Eye (tissue), 1 donor: ENCODE data around the gene ARHGAP5.
"Not testable (repeated sequence)": the region's sequence is repeated elsewhere in the genome, so short reads cannot be mapped to it uniquely, and the experiment has no call there.

Source experiments
- DNase-seq: peaks from one replicate; pipeline ENCODE4 v3.0.0-alpha.2; 2015

The ARHGAP5 gene

GRCh38 chr14:32110548-32110896 lies 33.4 kb downstream of the ARHGAP5 start:
- no peak for DNase-seq

DNA sequence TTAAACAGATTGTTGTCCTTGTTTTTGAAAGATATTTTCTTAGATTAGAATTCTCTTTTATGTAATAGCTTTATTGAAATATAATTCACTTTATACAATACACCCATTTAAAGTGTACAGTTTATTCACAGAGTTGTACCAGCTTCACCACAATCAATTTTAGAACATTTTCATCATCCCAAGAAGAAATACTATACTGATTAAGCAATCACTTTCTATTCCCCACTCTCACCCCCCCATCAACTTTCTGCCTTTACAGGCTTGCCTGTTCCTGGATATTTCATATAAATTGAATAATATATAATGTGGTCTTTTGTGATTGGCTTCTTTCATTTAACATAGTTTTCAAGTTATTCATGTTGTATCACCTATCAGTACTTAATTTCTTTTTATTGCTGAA lies 44.4 kb downstream of the ARHGAP5 start:
- DNase-seq: no peak

DNA sequence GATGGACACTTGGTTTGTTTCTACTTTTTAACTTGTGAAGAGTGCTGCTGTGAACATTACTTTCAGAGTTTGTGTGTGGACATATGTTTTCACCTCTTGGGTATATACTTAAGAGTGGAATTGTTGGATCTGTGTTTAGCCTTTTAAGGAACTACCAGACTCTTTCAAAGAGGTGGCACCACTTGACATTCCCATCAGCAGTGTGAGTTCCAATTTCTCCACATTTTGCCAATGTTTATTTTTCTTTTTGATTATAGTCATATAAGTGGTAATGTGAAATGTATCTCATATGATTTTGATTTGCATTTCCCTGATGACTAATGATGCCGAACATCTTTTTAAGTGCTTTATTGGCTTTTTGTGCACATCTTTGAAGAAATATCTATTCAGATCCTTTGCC lies 44.8 kb downstream of the ARHGAP5 start:
- DNase-seq: no peak

- not testable (repeated sequence) for DNase-seq
Measured at GRCh38 chr14:32126899-32127730, 50.0 kb downstream of the ARHGAP5 start.

DNA sequence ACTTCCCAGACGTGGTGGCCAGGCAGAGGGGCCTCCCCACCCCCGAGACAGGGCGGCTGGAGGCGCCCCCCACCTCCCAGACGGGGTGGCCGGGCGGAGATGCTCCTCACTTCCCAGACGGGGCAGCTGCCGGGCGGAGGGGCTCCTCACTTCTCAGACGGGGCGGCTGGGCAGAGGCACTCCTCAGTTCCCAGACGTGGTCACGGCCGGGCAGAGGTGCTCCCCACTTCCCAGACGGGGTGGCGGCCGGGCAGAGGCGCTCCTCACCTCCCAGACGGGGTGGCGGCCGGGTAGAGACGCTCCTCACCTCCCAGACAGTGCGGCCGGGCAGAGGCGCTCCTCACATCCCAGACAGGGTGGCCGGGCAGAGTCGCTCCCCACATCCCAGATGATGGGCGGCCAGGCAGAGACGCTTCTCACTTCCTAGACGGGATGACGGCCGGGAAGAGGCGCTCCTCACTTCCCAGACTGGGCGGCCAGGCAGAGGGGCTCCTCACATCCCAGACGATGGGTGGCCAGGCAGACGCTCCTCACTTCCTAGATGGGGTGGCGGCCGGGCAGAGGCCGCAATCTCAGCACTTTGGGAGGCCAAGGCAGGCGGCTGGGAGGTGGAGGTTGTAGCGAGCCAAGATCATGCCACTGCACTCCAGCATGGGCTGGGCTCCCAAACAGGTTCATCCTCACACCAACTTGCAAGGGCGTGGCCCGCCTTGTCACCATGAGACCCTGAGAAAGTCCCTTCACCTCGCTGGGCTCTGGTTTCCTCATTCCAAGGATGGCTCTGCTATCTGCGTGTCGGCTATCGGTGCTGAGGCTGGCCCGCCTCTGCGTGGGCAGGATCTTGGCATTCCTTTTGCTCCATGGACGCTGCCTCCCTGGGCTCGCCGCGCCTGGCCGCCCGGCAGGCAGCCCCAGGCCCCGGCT lies 50.9 kb downstream of the ARHGAP5 start:
- not testable (repeated sequence) for DNase-seq

DNA sequence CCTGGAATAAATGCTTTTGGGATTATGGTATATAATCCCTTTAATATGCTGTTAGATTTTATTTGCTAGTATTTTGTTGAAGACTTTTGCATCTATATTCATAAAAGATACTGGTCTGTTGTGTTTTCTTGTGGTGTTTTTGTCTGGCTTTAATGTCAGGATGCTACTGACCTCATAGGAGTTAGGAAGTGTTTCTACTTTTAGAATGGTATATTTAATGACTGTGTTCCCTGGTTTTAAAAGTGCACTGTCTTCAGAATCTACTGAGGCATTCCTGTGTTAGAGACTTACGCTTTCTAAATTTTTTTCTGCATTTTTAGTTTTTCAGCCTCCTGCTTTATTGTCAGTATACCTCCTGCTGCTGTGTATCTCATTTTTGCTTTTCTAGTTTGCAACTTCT lies 51.6 kb downstream of the ARHGAP5 start:
- no peak for DNase-seq

GRCh38 chr14:32129124-32129523 lies 52.0 kb downstream of the ARHGAP5 start:
- no peak for DNase-seq

- not testable (repeated sequence) for DNase-seq
Measured at GRCh38 chr14:32131689-32132088, 54.6 kb downstream of the ARHGAP5 start.

DNA sequence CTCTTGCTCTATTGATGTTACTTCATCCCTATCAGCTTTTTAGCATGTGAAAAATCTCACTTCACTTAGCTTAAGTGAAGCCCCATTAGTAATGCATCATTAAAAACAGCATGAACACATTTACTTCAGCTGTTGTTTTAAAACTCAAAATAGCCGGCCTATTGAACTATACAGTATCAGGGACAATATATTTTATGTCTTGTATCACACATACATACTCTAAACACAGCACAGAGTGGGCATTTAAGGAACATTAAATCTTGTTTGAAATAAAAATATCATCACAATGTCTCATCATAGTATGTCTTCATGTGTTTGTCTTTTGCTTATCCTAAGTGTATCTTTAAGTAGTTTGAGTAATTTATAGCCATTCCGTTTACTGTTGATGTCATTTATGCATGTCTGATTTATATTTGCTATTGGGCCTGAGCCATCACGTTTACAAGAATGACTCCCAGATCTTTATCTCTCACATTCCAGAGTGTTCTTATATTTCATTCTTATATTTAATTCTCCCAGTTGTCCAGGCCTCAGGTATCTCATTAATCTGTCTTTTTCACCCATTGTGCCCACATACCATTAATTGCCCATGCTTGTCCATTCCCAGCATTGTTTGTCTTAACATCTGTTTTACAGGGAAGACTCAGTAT lies 57.5 kb downstream of the ARHGAP5 start:
- DNase-seq: no peak

DNA sequence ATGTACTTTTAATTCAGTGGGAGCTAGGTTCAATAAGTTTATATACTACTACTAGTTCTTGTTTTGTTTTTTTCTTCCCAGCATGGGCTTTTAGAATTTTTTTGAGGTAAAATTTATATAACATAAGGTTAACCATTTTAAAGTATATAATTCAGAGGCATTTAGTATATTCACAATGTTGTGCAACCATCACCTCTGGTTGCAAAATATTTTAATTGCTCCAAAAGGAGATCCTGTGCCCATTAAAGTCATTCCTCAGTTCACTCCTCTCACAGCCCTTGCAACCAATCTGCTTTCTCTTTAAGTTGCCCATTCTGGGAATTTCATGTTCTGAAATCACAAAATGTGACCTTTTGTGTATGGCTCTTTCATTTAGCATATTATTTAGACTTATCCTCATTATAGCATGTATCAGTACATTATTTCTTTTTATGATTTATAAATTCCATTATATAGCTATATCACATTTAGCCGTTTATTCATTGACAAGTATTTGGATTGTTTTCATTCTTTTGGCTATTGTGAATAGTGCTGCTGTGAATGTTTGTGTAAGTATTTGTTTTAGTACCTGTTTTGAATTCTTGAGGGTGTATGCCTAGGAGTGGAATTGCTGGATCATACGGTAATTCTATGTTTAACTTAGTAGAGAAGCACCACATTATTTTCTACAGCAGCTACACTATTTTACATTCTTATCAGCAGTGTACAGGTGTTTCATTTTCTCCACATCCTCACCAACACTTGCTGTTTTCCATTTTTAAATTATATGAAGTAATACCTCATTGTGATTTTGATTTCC lies 59.1 kb downstream of the ARHGAP5 start:
- no peak for DNase-seq

DNA sequence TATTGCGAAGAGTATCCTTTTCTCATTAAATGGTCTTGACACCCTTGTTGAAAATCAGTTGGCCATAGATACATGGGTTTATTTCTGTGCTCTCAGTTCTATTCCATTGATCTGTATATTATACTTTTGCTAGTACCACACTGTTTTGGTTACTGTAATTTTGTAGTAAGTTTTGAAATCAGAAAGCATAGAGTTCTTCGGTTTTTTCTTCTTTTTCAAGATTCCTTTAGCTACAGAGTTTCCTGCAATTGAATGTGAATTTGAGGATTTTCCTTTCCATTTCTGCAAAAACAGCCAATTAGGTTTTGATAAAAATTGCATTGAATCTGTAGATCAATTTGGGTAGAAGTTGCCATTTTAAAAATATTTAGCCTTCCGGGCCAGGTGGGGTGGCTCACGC lies 60.2 kb downstream of the ARHGAP5 start:
- no peak for DNase-seq

- no peak for DNase-seq
Measured at GRCh38 chr14:32137892-32138291, 60.8 kb downstream of the ARHGAP5 start.

- no peak for DNase-seq
Measured at GRCh38 chr14:32142341-32142740, 65.2 kb downstream of the ARHGAP5 start.

DNA sequence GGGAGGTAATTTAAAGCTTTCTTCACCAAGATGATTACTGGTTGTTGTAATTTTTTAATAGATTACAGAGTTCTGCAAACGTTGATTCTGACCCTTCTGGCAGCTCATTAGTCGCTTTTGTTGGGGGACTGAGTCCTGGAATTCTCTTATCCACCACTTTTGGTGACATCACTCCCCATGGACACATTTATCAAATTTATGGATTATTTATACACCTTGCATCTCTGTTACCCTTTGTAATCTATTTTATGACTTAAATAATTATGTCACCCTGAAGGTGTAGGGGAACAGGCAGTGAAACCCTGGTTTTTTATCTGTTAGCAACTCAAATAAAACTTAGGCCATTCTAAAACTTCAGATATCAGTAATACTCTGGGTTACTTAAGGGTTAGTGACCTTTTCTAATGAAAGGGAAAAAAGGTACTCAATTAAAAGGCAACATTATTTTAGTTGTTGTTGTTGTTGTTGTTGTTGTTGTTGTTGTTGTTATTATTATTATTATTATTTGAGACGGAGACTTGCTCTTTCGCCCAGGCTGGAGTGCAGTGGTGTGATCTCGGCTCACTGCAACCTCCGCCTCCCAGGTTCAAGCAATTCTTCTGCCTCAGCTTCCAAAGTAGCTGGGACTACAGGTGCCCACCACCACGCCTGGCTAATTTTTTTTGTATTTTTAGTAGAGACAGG lies 65.8 kb downstream of the ARHGAP5 start:
- DNase-seq: no peak

- DNase-seq: no peak
Measured at GRCh38 chr14:32150392-32150791, 73.3 kb downstream of the ARHGAP5 start.

- DNase-seq: no peak
Measured at GRCh38 chr14:32166029-32166428, 88.9 kb downstream of the ARHGAP5 start.

GRCh38 chr14:32166924-32167323 lies 89.8 kb downstream of the ARHGAP5 start:
- DNase-seq: no peak

DNA sequence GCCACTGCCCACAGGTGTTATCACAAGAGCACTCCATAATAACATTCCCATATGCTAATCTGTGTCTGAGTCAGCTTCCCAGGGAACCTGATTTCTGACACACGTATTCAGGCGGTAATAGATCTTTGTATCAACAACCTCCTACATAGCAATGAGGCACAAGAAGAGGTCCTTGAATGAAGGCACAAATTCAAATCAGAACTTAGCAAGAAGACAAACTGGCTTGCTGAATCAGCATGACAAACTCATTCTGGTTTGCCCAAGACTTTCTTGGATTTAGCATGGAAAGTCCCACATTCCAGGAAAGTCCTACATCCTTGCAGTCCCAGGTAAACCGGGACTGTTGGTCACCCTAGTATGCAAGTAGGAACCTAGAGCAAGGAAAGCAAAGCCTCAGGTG lies 90.8 kb downstream of the ARHGAP5 start:
- DNase-seq: no peak

- no peak for DNase-seq
Measured at GRCh38 chr14:32169191-32169590, 92.1 kb downstream of the ARHGAP5 start.

DNA sequence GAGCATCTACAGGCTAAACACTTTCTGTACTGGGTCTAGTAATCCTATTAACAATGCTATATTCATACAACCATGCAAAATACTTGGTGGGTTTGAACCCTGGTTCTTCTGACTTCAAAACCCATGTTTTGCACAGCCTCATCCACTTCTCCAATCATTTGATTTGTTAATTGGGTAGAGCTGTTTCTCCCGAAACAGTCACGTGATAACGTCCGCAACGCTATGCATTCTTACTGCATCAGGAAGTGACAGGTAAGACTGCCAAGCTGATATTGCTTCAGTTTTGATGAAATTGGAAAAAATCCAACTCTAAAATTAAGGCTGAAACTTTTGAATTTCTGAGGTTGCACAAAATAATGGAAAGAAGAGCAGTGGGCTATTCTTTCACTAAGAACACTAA lies 94.4 kb downstream of the ARHGAP5 start:
- no peak for DNase-seq

DNA sequence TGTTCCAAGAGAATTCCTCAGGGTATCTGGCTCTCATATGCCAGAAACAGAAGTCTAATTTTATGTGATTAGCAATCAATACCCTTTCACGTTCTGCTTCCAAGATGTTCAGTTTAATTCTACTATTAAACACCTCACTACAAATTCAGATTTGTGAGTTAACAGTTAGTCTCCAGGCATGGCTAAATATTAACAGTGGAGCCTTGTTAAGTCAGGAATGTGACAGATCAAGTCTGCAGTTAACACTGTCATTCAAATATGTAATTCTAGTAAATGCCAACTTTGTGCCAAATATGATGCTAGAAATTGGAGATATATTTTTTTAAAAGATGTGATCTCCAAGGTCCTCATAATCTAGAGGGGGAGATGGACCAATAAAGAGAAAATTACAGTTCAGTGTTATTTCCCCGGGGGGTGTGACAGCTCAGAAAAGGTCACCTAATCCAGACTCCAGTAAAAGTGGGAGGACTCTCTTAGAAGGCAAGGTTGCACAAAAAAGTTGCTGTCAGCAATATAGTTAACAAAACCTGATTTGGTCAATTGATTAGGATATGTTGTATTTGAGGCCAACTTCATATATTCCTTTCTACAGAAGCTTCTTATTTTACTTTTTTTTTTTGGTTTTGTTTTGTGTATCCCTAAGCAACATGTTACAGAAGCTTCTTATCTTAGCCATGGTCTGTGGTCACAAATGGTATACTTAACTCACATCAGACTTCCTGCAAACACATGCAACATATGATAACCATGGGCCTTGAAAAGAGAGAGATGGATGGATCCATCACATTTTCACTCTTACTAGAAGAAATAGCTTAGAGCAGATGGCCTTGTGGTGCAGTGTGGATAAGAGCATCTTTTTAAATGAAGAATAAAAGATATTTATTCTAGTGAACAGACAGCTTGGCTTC lies 106.3 kb downstream of the ARHGAP5 start:
- DNase-seq: no peak
